ENCODE measurements around the gene CTXN2.

GRCh38 chr15:48177766-48178647, 13.5 kb upstream of the CTXN2 start, which contains the start of gene MYEF2:
- no peak for TF ChIP-seq EZH2phosphoT487 (IDR thresholded peaks at IDR 0.05; ENCODE audit: insufficient read depth, low read depth)
- no peak for TF ChIP-seq EZH2 (IDR thresholded peaks at IDR 0.05; ENCODE audit: insufficient read depth, poor library complexity, severe bottlenecking)
